ENCODE data around the gene SLC5A2.

Gene SLC5A2

DNA sequence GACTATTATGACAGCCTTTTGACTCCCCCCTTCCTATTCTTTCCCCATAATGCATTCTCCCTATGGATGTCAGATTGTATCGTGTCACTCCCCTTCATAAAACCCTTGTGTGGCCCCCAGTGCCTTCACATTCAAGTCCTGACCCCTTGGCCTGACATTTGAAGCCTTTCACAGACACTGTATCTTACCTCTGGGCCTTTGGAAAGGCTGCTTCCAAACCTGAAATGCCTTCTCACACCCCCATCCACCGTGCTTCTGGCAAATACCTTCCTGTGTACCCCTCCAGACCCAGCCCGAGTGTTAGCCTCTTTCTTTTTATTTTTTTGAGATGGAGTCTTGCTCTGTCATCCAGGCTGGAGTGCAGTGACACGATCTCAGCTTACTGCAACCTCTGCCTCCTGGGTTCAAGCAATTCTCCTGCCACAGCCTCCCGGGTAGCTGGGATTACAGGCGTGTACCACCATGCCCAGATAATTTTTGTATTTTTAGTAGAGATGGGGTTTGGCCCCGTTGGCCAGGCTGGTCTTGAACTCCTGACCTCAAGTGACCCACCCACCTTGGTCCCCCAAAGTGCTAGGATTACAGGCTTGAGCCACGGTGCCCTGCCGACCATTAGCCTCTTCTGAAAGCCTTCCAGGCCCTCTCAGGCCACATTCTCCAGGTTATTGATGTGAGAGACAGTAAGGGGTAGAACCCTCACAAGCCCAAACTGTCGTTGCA, 21.6 kb upstream of the SLC5A2 start:
- TF ChIP-seq, protein P1, sequence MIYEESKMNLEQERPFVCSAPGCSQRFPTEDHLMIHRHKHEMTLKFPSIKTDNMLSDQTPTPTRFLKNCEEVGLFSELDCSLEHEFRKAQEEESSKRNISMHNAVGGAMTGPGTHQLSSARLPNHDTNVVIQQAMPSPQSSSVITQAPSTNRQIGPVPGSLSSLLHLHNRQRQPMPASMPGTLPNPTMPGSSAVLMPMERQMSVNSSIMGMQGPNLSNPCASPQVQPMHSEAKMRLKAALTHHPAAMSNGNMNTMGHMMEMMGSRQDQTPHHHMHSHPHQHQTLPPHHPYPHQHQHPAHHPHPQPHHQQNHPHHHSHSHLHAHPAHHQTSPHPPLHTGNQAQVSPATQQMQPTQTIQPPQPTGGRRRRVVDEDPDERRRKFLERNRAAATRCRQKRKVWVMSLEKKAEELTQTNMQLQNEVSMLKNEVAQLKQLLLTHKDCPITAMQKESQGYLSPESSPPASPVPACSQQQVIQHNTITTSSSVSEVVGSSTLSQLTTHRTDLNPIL (CRISPR knock-in tag; IDR thresholded peaks at IDR 0.05; ENCODE audit: low read depth): no peak
- TF ChIP-seq ARNTL (CRISPR knock-in tag; IDR thresholded peaks at IDR 0.05; ENCODE audit: borderline replicate concordance, low read depth): no peak
- no peak for TF ChIP-seq SNAI2 (CRISPR knock-in tag; IDR thresholded peaks at IDR 0.05)
- TF ChIP-seq OSR1 (CRISPR knock-in tag; IDR thresholded peaks at IDR 0.05): no peak
- no peak for TF ChIP-seq TOX (CRISPR knock-in tag; IDR thresholded peaks at IDR 0.05; ENCODE audit: borderline replicate concordance)
- ATAC-seq: no peak

DNA sequence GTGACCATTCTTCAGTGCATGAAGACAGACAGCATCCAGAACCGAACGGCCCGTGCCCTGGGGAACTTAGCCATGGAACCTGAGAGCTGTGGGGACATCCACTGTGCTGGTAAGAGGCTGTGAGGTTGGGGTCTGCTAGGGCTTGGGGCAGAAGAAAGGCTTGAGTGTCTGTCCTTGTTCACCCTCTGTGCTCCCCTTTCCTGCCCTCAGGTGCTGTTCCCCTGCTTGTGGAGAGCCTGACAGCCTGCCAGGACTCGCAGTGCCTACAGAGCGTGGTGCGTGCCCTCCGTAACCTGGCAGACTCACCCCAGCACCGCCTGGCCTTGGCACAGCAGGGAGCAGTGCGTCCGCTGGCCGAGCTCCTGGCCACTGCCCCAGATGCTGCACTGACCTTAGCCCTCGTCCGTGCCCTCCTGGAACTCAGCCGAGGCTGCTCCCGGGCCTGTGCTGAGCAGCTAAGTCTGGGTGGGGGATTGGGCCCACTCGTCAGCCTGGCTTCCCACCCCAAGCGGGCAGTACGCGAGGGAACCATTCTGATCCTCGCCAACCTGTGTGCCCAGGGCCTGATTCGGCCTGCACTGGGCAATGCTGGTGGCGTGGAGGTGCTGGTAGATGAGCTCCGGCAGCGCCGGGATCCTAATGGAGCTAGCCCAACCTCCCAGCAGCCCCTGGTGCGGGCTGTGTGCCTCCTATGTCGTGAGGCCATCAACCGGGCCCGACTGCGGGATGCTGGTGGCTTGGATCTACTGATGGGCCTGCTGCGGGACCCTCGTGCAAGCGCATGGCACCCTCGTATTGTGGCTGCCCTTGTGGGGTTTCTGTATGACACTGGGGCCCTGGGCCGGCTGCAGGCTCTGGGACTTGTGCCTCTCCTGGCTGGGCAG, 20.8 kb upstream of the SLC5A2 start:
- ATAC-seq: no peak
- TF ChIP-seq, protein P2, sequence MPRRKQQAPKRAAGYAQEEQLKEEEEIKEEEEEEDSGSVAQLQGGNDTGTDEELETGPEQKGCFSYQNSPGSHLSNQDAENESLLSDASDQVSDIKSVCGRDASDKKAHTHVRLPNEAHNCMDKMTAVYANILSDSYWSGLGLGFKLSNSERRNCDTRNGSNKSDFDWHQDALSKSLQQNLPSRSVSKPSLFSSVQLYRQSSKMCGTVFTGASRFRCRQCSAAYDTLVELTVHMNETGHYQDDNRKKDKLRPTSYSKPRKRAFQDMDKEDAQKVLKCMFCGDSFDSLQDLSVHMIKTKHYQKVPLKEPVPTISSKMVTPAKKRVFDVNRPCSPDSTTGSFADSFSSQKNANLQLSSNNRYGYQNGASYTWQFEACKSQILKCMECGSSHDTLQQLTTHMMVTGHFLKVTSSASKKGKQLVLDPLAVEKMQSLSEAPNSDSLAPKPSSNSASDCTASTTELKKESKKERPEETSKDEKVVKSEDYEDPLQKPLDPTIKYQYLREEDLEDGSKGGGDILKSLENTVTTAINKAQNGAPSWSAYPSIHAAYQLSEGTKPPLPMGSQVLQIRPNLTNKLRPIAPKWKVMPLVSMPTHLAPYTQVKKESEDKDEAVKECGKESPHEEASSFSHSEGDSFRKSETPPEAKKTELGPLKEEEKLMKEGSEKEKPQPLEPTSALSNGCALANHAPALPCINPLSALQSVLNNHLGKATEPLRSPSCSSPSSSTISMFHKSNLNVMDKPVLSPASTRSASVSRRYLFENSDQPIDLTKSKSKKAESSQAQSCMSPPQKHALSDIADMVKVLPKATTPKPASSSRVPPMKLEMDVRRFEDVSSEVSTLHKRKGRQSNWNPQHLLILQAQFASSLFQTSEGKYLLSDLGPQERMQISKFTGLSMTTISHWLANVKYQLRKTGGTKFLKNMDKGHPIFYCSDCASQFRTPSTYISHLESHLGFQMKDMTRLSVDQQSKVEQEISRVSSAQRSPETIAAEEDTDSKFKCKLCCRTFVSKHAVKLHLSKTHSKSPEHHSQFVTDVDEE (CRISPR knock-in tag; IDR thresholded peaks at IDR 0.05): no peak
- TF ChIP-seq, protein P3, sequence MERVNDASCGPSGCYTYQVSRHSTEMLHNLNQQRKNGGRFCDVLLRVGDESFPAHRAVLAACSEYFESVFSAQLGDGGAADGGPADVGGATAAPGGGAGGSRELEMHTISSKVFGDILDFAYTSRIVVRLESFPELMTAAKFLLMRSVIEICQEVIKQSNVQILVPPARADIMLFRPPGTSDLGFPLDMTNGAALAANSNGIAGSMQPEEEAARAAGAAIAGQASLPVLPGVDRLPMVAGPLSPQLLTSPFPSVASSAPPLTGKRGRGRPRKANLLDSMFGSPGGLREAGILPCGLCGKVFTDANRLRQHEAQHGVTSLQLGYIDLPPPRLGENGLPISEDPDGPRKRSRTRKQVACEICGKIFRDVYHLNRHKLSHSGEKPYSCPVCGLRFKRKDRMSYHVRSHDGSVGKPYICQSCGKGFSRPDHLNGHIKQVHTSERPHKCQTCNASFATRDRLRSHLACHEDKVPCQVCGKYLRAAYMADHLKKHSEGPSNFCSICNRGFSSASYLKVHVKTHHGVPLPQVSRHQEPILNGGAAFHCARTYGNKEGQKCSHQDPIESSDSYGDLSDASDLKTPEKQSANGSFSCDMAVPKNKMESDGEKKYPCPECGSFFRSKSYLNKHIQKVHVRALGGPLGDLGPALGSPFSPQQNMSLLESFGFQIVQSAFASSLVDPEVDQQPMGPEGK (CRISPR knock-in tag; IDR thresholded peaks at IDR 0.05; ENCODE audit: borderline replicate concordance): no peak
- no peak for TF ChIP-seq ZFP30 (CRISPR knock-in tag; IDR thresholded peaks at IDR 0.05)
- no peak for TF ChIP-seq ZNF70 (CRISPR knock-in tag; IDR thresholded peaks at IDR 0.05)
- no peak for TF ChIP-seq PPARA (CRISPR knock-in tag; IDR thresholded peaks at IDR 0.05; ENCODE audit: borderline replicate concordance)
- TF ChIP-seq, protein P4, sequence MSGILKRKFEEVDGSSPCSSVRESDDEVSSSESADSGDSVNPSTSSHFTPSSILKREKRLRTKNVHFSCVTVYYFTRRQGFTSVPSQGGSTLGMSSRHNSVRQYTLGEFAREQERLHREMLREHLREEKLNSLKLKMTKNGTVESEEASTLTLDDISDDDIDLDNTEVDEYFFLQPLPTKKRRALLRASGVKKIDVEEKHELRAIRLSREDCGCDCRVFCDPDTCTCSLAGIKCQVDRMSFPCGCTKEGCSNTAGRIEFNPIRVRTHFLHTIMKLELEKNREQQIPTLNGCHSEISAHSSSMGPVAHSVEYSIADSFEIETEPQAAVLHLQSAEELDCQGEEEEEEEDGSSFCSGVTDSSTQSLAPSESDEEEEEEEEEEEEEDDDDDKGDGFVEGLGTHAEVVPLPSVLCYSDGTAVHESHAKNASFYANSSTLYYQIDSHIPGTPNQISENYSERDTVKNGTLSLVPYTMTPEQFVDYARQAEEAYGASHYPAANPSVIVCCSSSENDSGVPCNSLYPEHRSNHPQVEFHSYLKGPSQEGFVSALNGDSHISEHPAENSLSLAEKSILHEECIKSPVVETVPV (CRISPR knock-in tag; IDR thresholded peaks at IDR 0.05): no peak
- no peak for TF ChIP-seq ESRRG (CRISPR knock-in tag; IDR thresholded peaks at IDR 0.05)
- no peak for TF ChIP-seq RARB (CRISPR knock-in tag; IDR thresholded peaks at IDR 0.05)
- TF ChIP-seq, protein P1 (CRISPR knock-in tag; IDR thresholded peaks at IDR 0.05; ENCODE audit: low read depth): no peak
- no peak for TF ChIP-seq ZC3H10 (CRISPR knock-in tag; IDR thresholded peaks at IDR 0.05)
- no peak for TF ChIP-seq OSR1 (CRISPR knock-in tag; IDR thresholded peaks at IDR 0.05)
- TF ChIP-seq ZNF8 (CRISPR knock-in tag; IDR thresholded peaks at IDR 0.05): no peak
- TF ChIP-seq BACH2 (CRISPR knock-in tag; IDR thresholded peaks at IDR 0.05; ENCODE audit: borderline replicate concordance): no peak
- TF ChIP-seq ZNF565 (CRISPR knock-in tag; conservative IDR thresholded peaks at IDR 0.05; ENCODE audit: low read depth): no peak
- no peak for TF ChIP-seq SNAI2 (CRISPR knock-in tag; IDR thresholded peaks at IDR 0.05)
- no peak for TF ChIP-seq ISL1 (CRISPR knock-in tag; IDR thresholded peaks at IDR 0.05)
- no peak for TF ChIP-seq ARNTL (CRISPR knock-in tag; IDR thresholded peaks at IDR 0.05; ENCODE audit: borderline replicate concordance, low read depth)

DNA sequence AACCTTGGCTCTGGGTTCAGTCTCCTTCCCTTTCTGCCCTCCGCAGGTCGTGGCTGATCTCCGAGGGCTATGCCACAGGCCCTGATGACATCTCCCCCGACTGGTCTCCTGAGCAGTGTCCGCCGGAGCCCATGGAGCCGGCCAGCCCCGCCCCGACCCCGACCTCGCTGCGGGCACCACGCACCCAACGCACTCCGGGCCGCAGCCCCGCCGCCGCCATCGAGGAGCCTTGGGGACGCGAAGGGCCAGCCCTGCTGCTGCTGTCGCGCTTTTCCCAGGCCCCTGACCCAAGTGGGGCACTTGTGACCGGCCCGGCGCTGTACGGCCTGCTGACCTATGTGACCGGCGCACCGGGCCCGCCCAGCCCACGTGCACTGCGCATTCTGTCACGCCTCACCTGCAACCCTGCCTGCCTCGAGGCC, 18.6 kb upstream of the SLC5A2 start:
- TF ChIP-seq OSR1 (CRISPR knock-in tag; IDR thresholded peaks at IDR 0.05): no peak
- TF ChIP-seq ZFP3 (CRISPR knock-in tag; IDR thresholded peaks at IDR 0.05): no peak
- TF ChIP-seq TOX (CRISPR knock-in tag; IDR thresholded peaks at IDR 0.05; ENCODE audit: borderline replicate concordance): no peak
- no peak for ATAC-seq

Data from SK-N-SH treated with all-trans-retinoic acid at 6 μM for 48 hours (cell line).